ENCODE results near the gene TTI1.

TTI1 gene

DNA sequence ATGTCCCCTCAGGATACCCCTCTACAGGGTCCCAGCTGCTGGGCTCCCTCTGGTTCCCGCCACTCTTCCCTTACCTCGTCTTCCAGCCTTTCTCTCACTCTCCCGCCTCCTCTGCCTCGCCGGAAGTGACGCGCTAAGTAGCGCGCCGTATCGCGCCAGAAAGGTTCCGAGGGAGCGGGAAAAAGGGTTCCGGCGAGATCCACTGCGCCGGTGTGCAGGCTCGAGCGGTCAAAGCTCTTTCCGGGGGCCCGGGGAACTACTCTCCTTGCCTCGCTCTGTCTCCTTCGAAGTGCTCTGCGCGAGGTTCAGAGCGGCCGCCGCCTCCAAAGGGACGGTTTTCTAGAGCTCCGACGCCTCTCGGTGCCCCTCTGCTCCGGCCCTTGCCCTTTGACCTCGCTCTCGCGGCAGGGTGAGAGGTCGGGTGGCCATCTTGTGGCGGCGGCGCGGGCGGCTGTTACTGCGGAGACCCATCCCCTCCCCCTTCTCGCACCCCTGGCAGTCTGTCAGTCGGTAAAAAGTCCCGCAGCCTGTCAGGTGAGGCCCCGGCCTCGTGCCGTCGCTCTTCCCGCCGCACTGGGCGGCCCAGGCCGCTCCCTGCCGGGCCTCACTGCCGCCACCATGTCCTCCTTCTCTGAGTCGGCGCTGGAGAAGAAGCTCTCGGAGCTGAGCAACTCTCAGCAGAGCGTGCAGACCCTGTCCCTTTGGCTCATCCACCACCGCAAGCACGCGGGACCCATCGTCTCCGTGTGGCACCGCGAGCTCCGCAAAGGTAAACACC is at the start of gene TTI1, which contains the start of gene RPRD1B:
TTI1 (minus strand) TSS at position 127 of the 778 bp plus-strand sequence. CDS start 19,640 bp downstream, outside the sequence.
RPRD1B (plus strand) TSS at position 417 of the 778 bp plus-strand sequence; CDS start at position 619, 202 bp downstream.
- H3K4me1 ChIP-seq (ENCODE audit: control insufficient read depth, insufficient read depth, low read length) = peaks cover 10% of the 10 kb centered on the region
- peak within 1 kb of the TSS; percentile 90 for H3K9ac ChIP-seq (ENCODE audit: low read length)

DNA sequence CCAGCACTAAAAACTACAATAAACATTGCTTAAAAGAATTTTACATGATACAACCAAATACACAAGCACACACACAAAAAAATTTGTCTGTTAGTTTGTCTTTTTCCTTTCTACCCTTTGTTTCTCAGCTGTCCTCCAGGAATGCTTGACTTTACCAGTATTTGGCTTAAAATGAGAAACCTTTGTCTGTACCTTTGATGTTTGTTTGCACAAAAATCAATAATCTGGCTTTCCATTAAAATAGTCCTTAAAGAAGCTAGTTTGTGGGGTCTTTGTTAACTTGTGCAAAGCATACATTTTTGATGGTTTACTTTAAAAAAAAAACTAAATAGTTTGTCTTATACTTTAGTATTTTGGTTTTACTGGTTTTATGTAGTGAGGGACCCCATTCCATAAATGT is 49.6 kb upstream of the TTI1 start:
- no peak overlapping the region for H3K4me3 ChIP-seq (ENCODE audit: low read length)
- H3K27ac ChIP-seq (ENCODE audit: low read depth, low read length) = peak overlapping the region; percentile 17
- peaks cover 33% of the 10 kb centered on the region for H3K4me1 ChIP-seq (ENCODE audit: control insufficient read depth, insufficient read depth, low read length)
- no peaks in the 10 kb centered on the region for H3K27me3 ChIP-seq (ENCODE audit: control insufficient read depth, insufficient read depth, low read length)
- peaks cover 8% of the 10 kb centered on the region for H3K36me3 ChIP-seq (ENCODE audit: control insufficient read depth, insufficient read depth, low read length)
- H3K9ac ChIP-seq (ENCODE audit: low read length) = no peak overlapping the region

More for the DNA sequence above, at the start of gene TTI1, which contains the start of gene RPRD1B:
- peak within 1 kb of the TSS; percentile 99 for H3K4me3 ChIP-seq (ENCODE audit: low read length)
- H3K36me3 ChIP-seq (ENCODE audit: control insufficient read depth, insufficient read depth, low read length) = no peaks in the 10 kb centered on the region
- peak within 1 kb of the TSS; percentile 97 for H3K27ac ChIP-seq (ENCODE audit: low read depth, low read length)
- H3K27me3 ChIP-seq (ENCODE audit: control insufficient read depth, insufficient read depth, low read length) = no peaks in the 10 kb centered on the region

DNA sequence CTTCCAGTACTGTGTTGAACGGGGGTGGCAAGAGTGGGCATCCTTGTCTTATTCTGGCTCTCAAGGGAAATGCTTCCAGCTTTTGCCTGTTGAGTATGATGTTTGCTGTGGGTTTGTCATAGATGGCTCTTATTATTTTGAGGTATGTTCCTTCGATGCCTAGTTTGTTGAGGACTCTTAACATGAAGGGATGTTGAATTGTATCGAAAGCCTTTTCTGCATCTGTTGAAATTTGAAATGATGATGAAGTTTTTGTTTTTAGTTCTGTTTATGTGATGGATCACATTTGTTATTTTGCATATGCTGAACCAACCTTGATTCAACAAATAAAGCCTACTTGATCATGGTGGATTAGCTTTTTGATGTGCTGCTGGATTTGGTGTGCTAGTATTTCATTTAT is 48.3 kb upstream of the TTI1 start:
- Histone ChIP-seq H3K36me3 (ENCODE audit: control insufficient read depth, insufficient read depth, low read length) (peaks cover 14% of the 10 kb centered on the region), H3K9ac (ENCODE audit: low read length) (no peak overlapping the region), H3K27me3 (ENCODE audit: control insufficient read depth, insufficient read depth, low read length) (no peaks in the 10 kb centered on the region), H3K4me1 (ENCODE audit: control insufficient read depth, insufficient read depth, low read length) (peaks cover 33% of the 10 kb centered on the region), H3K4me3 (ENCODE audit: low read length) (no peak overlapping the region), H3K27ac (ENCODE audit: low read depth, low read length) (no peak overlapping the region)

GRCh38 chr20:38079353-38079752 is 46.1 kb upstream of the TTI1 start:
- no peak overlapping the region for H3K27ac ChIP-seq (ENCODE audit: low read depth, low read length)
- peaks cover 6% of the 10 kb centered on the region for H3K36me3 ChIP-seq (ENCODE audit: control insufficient read depth, insufficient read depth, low read length)
- H3K27me3 ChIP-seq (ENCODE audit: control insufficient read depth, insufficient read depth, low read length) = no peaks in the 10 kb centered on the region
- no peak overlapping the region for H3K4me3 ChIP-seq (ENCODE audit: low read length)
- H3K9ac ChIP-seq (ENCODE audit: low read length) = no peak overlapping the region
- peaks cover 24% of the 10 kb centered on the region for H3K4me1 ChIP-seq (ENCODE audit: control insufficient read depth, insufficient read depth, low read length)

DNA sequence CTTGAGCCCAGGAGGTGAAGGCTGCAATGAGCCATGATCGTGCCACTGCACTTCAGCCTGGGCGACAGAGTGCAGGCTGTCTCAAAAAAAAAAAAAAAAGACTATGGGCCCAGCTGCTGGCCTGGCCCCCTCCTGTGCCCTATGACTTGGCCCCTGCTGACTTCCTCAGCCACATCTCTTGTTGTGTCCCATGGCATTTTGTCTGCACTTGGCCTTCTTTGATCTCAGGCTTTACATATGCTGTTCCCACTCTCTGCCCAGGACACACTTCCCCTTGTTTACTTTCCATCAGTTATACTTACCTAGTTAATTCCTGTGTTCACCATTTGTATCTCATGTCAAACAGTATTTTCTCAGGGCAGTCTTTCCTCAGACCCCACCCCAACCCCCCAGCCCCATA is 44.8 kb upstream of the TTI1 start:
- no peaks in the 10 kb centered on the region for H3K27me3 ChIP-seq (ENCODE audit: control insufficient read depth, insufficient read depth, low read length)
- no peak overlapping the region for H3K9ac ChIP-seq (ENCODE audit: low read length)
- H3K4me1 ChIP-seq (ENCODE audit: control insufficient read depth, insufficient read depth, low read length) = peaks cover 24% of the 10 kb centered on the region
- no peak overlapping the region for H3K4me3 ChIP-seq (ENCODE audit: low read length)
- H3K27ac ChIP-seq (ENCODE audit: low read depth, low read length) = no peak overlapping the region
- H3K36me3 ChIP-seq (ENCODE audit: control insufficient read depth, insufficient read depth, low read length) = peaks cover 6% of the 10 kb centered on the region

DNA sequence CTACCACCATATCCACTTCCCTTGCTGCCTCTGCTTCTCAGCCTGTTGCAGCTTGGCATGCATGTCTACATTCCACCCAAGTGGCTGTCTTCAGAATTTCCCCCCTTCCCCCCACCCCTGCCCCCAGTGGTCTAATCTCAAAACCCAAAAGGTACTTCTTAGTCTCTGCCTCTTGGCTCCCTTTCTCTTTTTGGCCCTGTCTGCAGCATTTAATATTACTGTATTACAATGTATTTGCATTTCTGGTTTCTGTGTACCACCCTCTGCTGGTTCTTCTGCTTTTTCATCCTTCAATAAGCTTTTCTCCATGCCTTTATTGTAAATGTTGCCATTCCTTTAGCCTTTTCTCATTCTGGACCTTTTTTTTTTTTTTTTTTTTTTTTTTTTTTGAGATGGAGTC is 43.3 kb upstream of the TTI1 start:
- Histone ChIP-seq H3K4me3 (ENCODE audit: low read length) (no peak overlapping the region), H3K27ac (ENCODE audit: low read depth, low read length) (peak overlapping the region; percentile 19), H3K36me3 (ENCODE audit: control insufficient read depth, insufficient read depth, low read length) (peaks cover 6% of the 10 kb centered on the region), H3K9ac (ENCODE audit: low read length) (no peak overlapping the region), H3K27me3 (ENCODE audit: control insufficient read depth, insufficient read depth, low read length) (no peaks in the 10 kb centered on the region), H3K4me1 (ENCODE audit: control insufficient read depth, insufficient read depth, low read length) (peaks cover 25% of the 10 kb centered on the region)

- H3K4me1 ChIP-seq (ENCODE audit: control insufficient read depth, insufficient read depth, low read length) = peaks cover 25% of the 10 kb centered on the region
- no peak overlapping the region for H3K9ac ChIP-seq (ENCODE audit: low read length)
- no peaks in the 10 kb centered on the region for H3K27me3 ChIP-seq (ENCODE audit: control insufficient read depth, insufficient read depth, low read length)
- no peak overlapping the region for H3K4me3 ChIP-seq (ENCODE audit: low read length)
- H3K36me3 ChIP-seq (ENCODE audit: control insufficient read depth, insufficient read depth, low read length) = peaks cover 6% of the 10 kb centered on the region
- H3K27ac ChIP-seq (ENCODE audit: low read depth, low read length) = peak overlapping the region; percentile 64
These were observed 42.1 kb upstream of the TTI1 start for GRCh38 chr20:38075161-38075998.

DNA sequence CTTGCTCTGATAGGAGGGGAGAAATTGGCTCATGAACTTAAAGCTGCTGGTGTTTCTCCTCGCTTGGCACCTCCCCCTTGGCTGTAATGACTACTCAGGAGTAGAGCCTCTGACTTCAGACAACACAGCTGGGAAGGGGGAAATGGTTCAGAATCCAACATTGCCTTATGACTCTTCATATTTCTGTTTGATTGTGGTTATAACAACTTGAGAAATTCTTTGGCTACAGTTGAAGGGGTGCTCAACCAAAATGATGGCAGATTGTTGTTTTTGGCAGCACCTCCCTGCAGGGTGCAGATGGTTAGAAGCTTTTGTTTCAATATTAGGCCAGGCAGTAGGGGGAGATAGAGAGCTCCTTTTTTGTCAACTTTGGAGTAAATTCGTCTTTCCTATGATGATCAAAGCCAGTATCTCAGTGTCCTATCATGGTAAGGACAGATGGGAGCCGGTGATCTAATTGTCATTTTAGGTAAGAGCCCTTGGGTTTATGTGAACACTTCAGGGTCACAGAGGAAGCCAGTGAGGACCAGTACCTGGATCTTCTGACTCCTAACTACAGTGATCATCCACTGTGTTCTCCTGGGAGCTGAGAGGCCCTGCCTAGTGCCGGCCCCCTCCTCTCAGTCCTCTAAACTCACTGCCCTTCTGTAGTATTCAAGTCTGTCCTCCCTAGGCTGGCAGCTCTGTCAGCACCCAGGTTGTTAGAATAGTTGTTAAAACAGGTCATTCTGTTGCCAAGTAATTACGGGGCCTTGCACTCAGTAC is 40.2 kb upstream of the TTI1 start:
- H3K27me3 ChIP-seq (ENCODE audit: control insufficient read depth, insufficient read depth, low read length) = no peaks in the 10 kb centered on the region
- peaks cover 13% of the 10 kb centered on the region for H3K36me3 ChIP-seq (ENCODE audit: control insufficient read depth, insufficient read depth, low read length)
- H3K9ac ChIP-seq (ENCODE audit: low read length) = no peak overlapping the region
- H3K4me1 ChIP-seq (ENCODE audit: control insufficient read depth, insufficient read depth, low read length) = peaks cover 25% of the 10 kb centered on the region
- H3K27ac ChIP-seq (ENCODE audit: low read depth, low read length) = peak overlapping the region; percentile 76
- H3K4me3 ChIP-seq (ENCODE audit: low read length) = no peak overlapping the region

DNA sequence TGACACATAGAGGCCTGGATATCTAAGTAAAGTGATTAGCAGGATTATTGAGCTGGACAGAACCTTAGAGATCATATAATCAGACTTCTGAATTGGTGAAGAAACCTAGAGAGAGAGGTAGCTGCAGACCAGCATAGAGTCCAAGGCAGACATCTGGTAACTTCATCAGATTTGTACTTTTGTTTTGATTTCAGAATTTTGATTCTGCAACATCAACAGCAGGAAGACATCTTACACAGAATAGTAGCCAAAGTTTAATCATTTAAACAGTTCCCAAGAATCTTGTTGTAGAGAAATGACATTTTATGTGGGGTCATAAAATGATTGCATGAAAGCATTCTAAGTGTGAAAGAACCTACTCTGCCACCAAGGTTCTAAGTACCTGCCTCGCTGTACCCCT is 39.6 kb upstream of the TTI1 start:
- Histone ChIP-seq H3K9ac (ENCODE audit: low read length) (no peak overlapping the region), H3K4me1 (ENCODE audit: control insufficient read depth, insufficient read depth, low read length) (peaks cover 25% of the 10 kb centered on the region), H3K36me3 (ENCODE audit: control insufficient read depth, insufficient read depth, low read length) (peaks cover 14% of the 10 kb centered on the region), H3K27me3 (ENCODE audit: control insufficient read depth, insufficient read depth, low read length) (no peaks in the 10 kb centered on the region), H3K4me3 (ENCODE audit: low read length) (no peak overlapping the region), H3K27ac (ENCODE audit: low read depth, low read length) (no peak overlapping the region)

DNA sequence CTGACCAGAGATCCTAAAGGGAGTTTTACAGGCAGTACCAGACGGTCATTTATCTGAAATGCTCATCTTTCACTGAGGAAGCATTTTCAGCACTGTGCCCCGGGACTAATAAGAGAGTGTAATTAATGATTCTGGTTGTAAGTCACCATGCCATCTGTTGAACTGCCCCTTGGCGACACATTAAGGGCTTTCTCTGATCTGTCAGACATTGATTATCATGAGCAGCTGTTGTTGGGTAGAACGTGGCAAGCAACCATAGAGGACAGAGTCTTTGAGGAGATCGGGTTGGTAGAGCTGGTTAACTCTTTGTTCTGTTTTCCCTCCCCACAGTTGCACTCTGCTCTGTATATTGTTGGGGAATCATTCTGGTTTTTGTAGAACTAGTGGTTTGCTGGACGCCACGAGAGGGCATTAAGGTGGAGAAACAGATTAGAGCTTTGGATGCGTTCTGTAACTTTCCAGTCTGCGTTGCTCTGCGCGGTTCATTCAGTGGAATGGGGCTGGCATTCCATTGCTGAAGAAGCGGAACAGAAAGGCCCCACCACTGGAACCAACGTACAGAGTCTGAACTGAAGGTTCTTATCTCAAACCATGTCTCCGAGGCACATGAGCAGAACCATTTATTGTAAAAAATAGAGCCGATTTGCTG is 34.6 kb upstream of the TTI1 start:
- Histone ChIP-seq H3K27ac (ENCODE audit: low read depth, low read length) (no peak overlapping the region), H3K9ac (ENCODE audit: low read length) (no peak overlapping the region), H3K36me3 (ENCODE audit: control insufficient read depth, insufficient read depth, low read length) (peaks cover 25% of the 10 kb centered on the region), H3K4me3 (ENCODE audit: low read length) (no peak overlapping the region), H3K27me3 (ENCODE audit: control insufficient read depth, insufficient read depth, low read length) (no peaks in the 10 kb centered on the region), H3K4me1 (ENCODE audit: control insufficient read depth, insufficient read depth, low read length) (peaks cover 2% of the 10 kb centered on the region)

DNA sequence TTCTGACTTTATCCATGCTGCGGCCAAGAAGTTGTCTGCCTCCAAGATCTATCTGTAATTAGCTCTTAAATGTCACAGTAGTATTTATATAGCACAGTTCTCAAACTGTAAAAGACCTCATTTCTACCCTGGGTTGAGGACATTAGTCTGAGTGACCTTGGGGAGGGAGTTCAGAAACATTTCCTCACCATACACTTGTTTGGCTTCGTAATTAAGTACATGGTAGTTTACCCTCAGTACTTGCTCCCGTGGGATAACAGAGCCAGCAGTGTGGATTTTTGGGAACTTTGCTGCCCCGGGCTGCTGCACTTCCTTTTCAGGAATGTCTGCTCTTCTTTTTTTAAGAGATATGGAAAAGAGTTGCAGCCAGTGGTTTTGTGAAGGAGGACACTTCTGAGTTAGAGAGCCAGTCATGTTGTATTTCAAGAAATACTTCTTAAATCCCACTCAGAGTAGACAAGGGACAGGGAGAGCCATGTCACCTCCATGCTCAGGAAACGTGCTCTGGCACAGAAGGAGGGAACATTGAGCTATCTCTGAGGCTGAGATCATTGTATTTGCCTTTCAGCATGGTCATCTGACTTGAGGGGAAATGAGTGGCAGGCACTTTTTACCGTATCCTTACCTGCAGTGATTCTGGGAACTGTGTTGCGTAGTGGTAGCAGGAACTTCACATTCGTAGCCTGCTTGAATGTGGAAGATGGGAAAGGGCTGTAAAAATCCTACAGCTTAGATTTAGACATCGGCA is 33.9 kb upstream of the TTI1 start:
- Histone ChIP-seq H3K36me3 (ENCODE audit: control insufficient read depth, insufficient read depth, low read length) (peaks cover 27% of the 10 kb centered on the region), H3K27ac (ENCODE audit: low read depth, low read length) (no peak overlapping the region), H3K27me3 (ENCODE audit: control insufficient read depth, insufficient read depth, low read length) (no peaks in the 10 kb centered on the region), H3K4me1 (ENCODE audit: control insufficient read depth, insufficient read depth, low read length) (no peaks in the 10 kb centered on the region), H3K9ac (ENCODE audit: low read length) (no peak overlapping the region), H3K4me3 (ENCODE audit: low read length) (no peak overlapping the region)

All from rectal smooth muscle tissue (tissue), 1 donor.